SK-N-SH (cell line): ENCODE data around the gene SFXN3. TPM values are rescaled to one million over a fixed set of nuclear protein-coding genes. Genes with fewer than 3 reads are reported as not detected.
A peak's percentile ranks its signal among the peaks of the same experiment; 100 is the strongest.

Experiments
- CTCF ChIA-PET: fragments of 300-600, 350-600 bp; formaldehyde crosslinking; extraction: SDS; loops from one replicate; lab custom pipeline; 2021; lab: Yijun Ruan, JAX
- POLR2A ChIA-PET: fragments of 350-600 bp; sonication (Branson Sonifier 250); formaldehyde crosslinking; extraction: SDS; loops from one replicate; lab custom pipeline; 2020; ENCODE audit warnings: antibody characterized with exemption, inconsistent platforms; lab: Yijun Ruan, JAX
- DNase-seq: peaks from one replicate; pipeline ENCODE4 v3.0.0; 2012
- H2AFZ ChIP-seq: fragments of 200-600 bp; sonication (generic); 2 replicates; pipeline ENCODE4 v1.8.1; 2016; ENCODE audit warnings: antibody characterized with exemption, mild to moderate bottlenecking, low read depth
- H3F3A ChIP-seq: fragments of 200-600 bp; sonication (generic); replicated peaks from 2 replicates; pipeline ENCODE3; 2016; ENCODE audit warnings: antibody characterized with exemption, mild to moderate bottlenecking; ENCODE audit not compliant: insufficient read depth
- H3K27ac ChIP-seq, 2 experiments: fragments of 200-500 bp in 1 of 2; fragments of 200-600 bp in 1 of 2; sonication (Bioruptor generic) in 1 of 2; sonication (generic), shearing (Covaris generic) in 1 of 2; 2 replicates each; pipeline versions ENCODE4 v1.5.1 to v1.6.1; 2014 to 2016; ENCODE audit warnings: low read depth in 2 of 2, inconsistent platforms in 1 of 2, low read length in 1 of 2, mild to moderate bottlenecking in 1 of 2, mixed read lengths in 1 of 2
- H3K27me3 ChIP-seq: fragments of 200-600 bp; sonication (generic), shearing (Covaris generic); 2 replicates; pipeline ENCODE4 v1.6.1; 2016; ENCODE audit warnings: mixed run types; ENCODE audit not compliant: insufficient read depth
- H3K36me3 ChIP-seq, 2 experiments: fragments of 200-500 bp in 1 of 2; fragments of 200-600 bp in 1 of 2; sonication (Bioruptor generic) in 1 of 2; sonication (generic) in 1 of 2; replicated peaks in 1 of 2; 2 replicates each; pipeline versions ENCODE3 to v1.5.1; 2014 to 2016; ENCODE audit warnings: low read length in 1 of 2, mild to moderate bottlenecking in 1 of 2; ENCODE audit not compliant: insufficient read depth in 2 of 2, control insufficient read depth in 1 of 2
- H3K4me1 ChIP-seq, 2 experiments: fragments of 200-500 bp in 1 of 2; fragments of 200-600 bp in 1 of 2; sonication (Bioruptor generic) in 1 of 2; sonication (generic), shearing (Covaris generic) in 1 of 2; 2 replicates each; pipeline versions ENCODE4 v1.5.1 to v1.6.1; 2014 to 2016; ENCODE audit warnings: low read depth in 1 of 2, low read length in 1 of 2, mixed run types in 1 of 2; ENCODE audit not compliant: insufficient read depth in 2 of 2, control insufficient read depth in 1 of 2
- H3K4me2 ChIP-seq: fragments of 200-600 bp; sonication (generic), shearing (Covaris generic); 2 replicates; pipeline ENCODE4 v1.6.1; 2017; ENCODE audit warnings: mixed run types
- H3K4me3 ChIP-seq, 2 experiments: fragments of 200-500 bp in 1 of 2; fragments of 200-600 bp in 1 of 2; sonication (Bioruptor generic) in 1 of 2; sonication (generic), shearing (Covaris generic) in 1 of 2; 2 replicates each; pipeline versions ENCODE4 v1.5.1 to v1.8.1; 2014 to 2016; ENCODE audit warnings: low read depth in 2 of 2, inconsistent platforms in 1 of 2, low read length in 1 of 2, mild to moderate bottlenecking in 1 of 2, mixed read lengths in 1 of 2, moderate library complexity in 1 of 2
- H3K79me2 ChIP-seq: fragments of 200-600 bp; sonication (generic); 2 replicates; pipeline ENCODE4 v1.8.1; 2017; ENCODE audit warnings: mild to moderate bottlenecking; ENCODE audit not compliant: insufficient read depth
- H3K9ac ChIP-seq: fragments of 200-600 bp; sonication (generic); 2 replicates; pipeline ENCODE4 v1.6.1; 2017; ENCODE audit warnings: mixed run types
- H3K9me2 ChIP-seq: fragments of 200-600 bp; sonication (generic); 2 replicates; pipeline ENCODE4 v1.6.1; 2017; ENCODE audit warnings: mixed run types
- H3K9me3 ChIP-seq: fragments of 200-600 bp; sonication (generic); 2 replicates; pipeline ENCODE4 v1.6.1; 2017; ENCODE audit warnings: mixed run types, mild to moderate bottlenecking, moderate library complexity
- H4K20me1 ChIP-seq: fragments of 200-600 bp; sonication (generic); 2 replicates; pipeline ENCODE4 v1.6.1; 2017; ENCODE audit warnings: mild to moderate bottlenecking, mixed run types; ENCODE audit not compliant: insufficient read depth
- CHD2 ChIP-seq: fragments of 150-350 bp; IDR thresholded peaks from 2 replicates; pipeline ENCODE4 v1.6.1; 2018; ENCODE audit warnings: low read length; ENCODE audit not compliant: partially characterized antibody
- ELF1 ChIP-seq: IDR thresholded peaks from 2 replicates; pipeline ENCODE4 v1.4.0; 2012
- EP300 ChIP-seq, 2 experiments: IDR thresholded peaks; 2 replicates each; pipeline versions ENCODE4 v1.4.0 to v1.6.1; 2012; ENCODE audit warnings: borderline replicate concordance in 1 of 2, low read depth in 1 of 2, low read length in 1 of 2
- EZH2phosphoT487 ChIP-seq: fragments of 200-600 bp; sonication (generic); IDR thresholded peaks from 2 replicates; pipeline ENCODE4 v1.6.1; 2017; ENCODE audit warnings: low read depth, mixed run types, mild to moderate bottlenecking, antibody characterized with exemption, moderate library complexity, borderline replicate concordance
- FOSL2 ChIP-seq: IDR thresholded peaks from 2 replicates; pipeline ENCODE4 v1.4.0; 2012; ENCODE audit warnings: low read depth, mild to moderate bottlenecking, moderate library complexity, borderline replicate concordance
- FOXJ3 ChIP-seq: sonication (generic); formaldehyde crosslinking; IDR thresholded peaks from 2 replicates; pipeline ENCODE4 v1.5.1; 2020; ENCODE audit warnings: mild to moderate bottlenecking, missing genetic modification reagents
- MXI1 ChIP-seq: IDR thresholded peaks from 2 replicates; pipeline ENCODE4 v1.6.1; 2012; ENCODE audit warnings: mild to moderate bottlenecking, low read depth, low read length, improper control_type of control experiment
- POLR2AphosphoS5 ChIP-seq: IDR thresholded peaks from 2 replicates; pipeline ENCODE4 v1.6.1; 2012; ENCODE audit warnings: low read depth, low read length
- RXRA ChIP-seq: IDR thresholded peaks from 2 replicates; pipeline ENCODE4 v1.4.0; 2012; ENCODE audit warnings: low read depth, mild to moderate bottlenecking, borderline replicate concordance
- TAF1 ChIP-seq: IDR thresholded peaks from 2 replicates; pipeline ENCODE4 v1.6.1; 2012; ENCODE audit warnings: low read depth, mild to moderate bottlenecking, low read length, moderate library complexity, borderline replicate concordance
- TCF12 ChIP-seq: IDR thresholded peaks from 2 replicates; pipeline ENCODE4 v1.4.0; 2012
- WGBS: methylation state at CpG from one replicate; pipeline ENCODE4 v1.1.6; 2017; ENCODE audit warnings: low lambda C conversion rate; 5-methylcytosine and 5-hydroxymethylcytosine counted together
- polyA plus RNA-seq, 3 experiments: library from polyadenylated mRNA; depleted of rRNA; stranded (reverse); fragments of >200 nt; gene quantifications; 2 replicates each; pipeline ENCODE4 v1.2.3, GENCODE V29; 2012
- TF ChIP-seq, protein P1 (sequence below): fragments of 150-350 bp; IDR thresholded peaks from 2 replicates; pipeline ENCODE4 v1.6.1; 2017; ENCODE audit warnings: antibody characterized with exemption, low read length, low read depth, borderline replicate concordance

SFXN3 gene
- polyA plus RNA-seq, 1 of the 3 experiments (the other 2 are of a cell fraction), result 142 TPM

GRCh38 chr10:101027106-101027720 lies 3.8 kb upstream of the SFXN3 start:
- no peak for TF ChIP-seq TCF12
- TF ChIP-seq TAF1, result no peak
- TF ChIP-seq RXRA, result no peak
- no peak for TF ChIP-seq POLR2AphosphoS5
- TF ChIP-seq EP300 (IDR thresholded peaks at IDR 0.05; ENCODE audit: borderline replicate concordance in 1 of 2, low read depth in 1 of 2, low read length in 1 of 2), result no peak
- no peak for TF ChIP-seq CHD2
- no peak for TF ChIP-seq MXI1
- ChIA-PET CTCF (interaction anchor here (0.6 to 15.0 kb wide), 10 partner anchors 10 to 69 kb away, joined by 3 to 198 read pairs (median 3); partner anchors contain the start of gene LZTS2), POLR2A (no interaction called here)
- Histone ChIP-seq H3F3A (peaks cover 3% of the 10 kb centered on the region), H3K4me2 (no peak overlapping the region), H3K9me3 (no peaks in the 10 kb centered on the region), H3K9me2 (no peaks in the 10 kb centered on the region), H2AFZ (no peak overlapping the region), H3K4me3 (no peak overlapping the region), H3K4me1 (peaks cover 0 to 28% of the 10 kb centered on the region in 2 experiments; a peak in 1 of 4 replicates), H3K79me2 (peaks cover 6% of the 10 kb centered on the region; the same call in 1 of the 2 replicates), H3K36me3 (no peaks in the 10 kb centered on the region), H3K27me3 (no peaks in the 10 kb centered on the region), H3K9ac (no peak overlapping the region), H3K27ac (no peak overlapping the region), H4K20me1 (no peaks in the 10 kb centered on the region)
- WGBS, result 86% methylated on average over 10 of the region's 10 CpGs
- no peak for DNase-seq

GRCh38 chr10:101028446-101029337 lies 2.3 kb upstream of the SFXN3 start:
- POLR2A ChIA-PET, result interaction anchor here (0.6 to 1.8 kb wide), 2 partner anchors 14 to 163 kb away, joined by 3 to 6 read pairs; no protein-coding TSS in a partner anchor
- Histone ChIP-seq H3K79me2 (peaks cover 15% of the 10 kb centered on the region), H3F3A (peaks cover 18% of the 10 kb centered on the region), H3K36me3 (no peaks in the 10 kb centered on the region), H3K27ac (peak overlapping the region in 1 of 2 experiments; percentile 34; a peak in 1 of 4 replicates), H3K4me2 (no peak overlapping the region), H3K4me3 (no peak overlapping the region), H3K27me3 (no peaks in the 10 kb centered on the region), H3K9ac (no peak overlapping the region), H4K20me1 (peaks cover 10% of the 10 kb centered on the region), H3K9me2 (no peaks in the 10 kb centered on the region), H3K9me3 (no peaks in the 10 kb centered on the region), H3K4me1 (peaks cover 5 to 39% of the 10 kb centered on the region in 2 experiments; a peak in 2 of 4 replicates), H2AFZ (no peak overlapping the region)
- DNase-seq, result peak; percentile 42
- WGBS, result 86% methylated on average over 6 of the region's 7 CpGs
- CTCF ChIA-PET, result interaction anchor here (0.7 to 15.0 kb wide), 12 partner anchors 12 to 113 kb away, joined by 3 to 198 read pairs (median 5); partner anchors contain the start of gene LZTS2
- TF ChIP-seq EZH2phosphoT487, result no peak
- TF ChIP-seq CHD2, result peak; percentile 17
- TF ChIP-seq ELF1, result no peak
- peak; percentile 69 for TF ChIP-seq MXI1
- no peak for TF ChIP-seq EP300 (IDR thresholded peaks at IDR 0.05; ENCODE audit: borderline replicate concordance in 1 of 2, low read depth in 1 of 2, low read length in 1 of 2)
- TF ChIP-seq, protein P1, sequence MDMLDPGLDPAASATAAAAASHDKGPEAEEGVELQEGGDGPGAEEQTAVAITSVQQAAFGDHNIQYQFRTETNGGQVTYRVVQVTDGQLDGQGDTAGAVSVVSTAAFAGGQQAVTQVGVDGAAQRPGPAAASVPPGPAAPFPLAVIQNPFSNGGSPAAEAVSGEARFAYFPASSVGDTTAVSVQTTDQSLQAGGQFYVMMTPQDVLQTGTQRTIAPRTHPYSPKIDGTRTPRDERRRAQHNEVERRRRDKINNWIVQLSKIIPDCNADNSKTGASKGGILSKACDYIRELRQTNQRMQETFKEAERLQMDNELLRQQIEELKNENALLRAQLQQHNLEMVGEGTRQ, result no peak
- TF ChIP-seq TAF1, result no peak
- TF ChIP-seq FOXJ3 (CRISPR knock-in tag), result no peak
- TF ChIP-seq FOSL2, result no peak
